HL-60 (cell line): Measurements from ENCODE around the gene VAT1.

Experiments used
- CTCF ChIP-seq: IDR thresholded peaks from one replicate; pipeline ENCODE4 v1.5.1; 2011; ENCODE audit warnings: low read length, control low read depth, inconsistent platforms; ENCODE audit not compliant: insufficient read depth
- GABPA ChIP-seq: IDR thresholded peaks from 2 replicates; pipeline ENCODE4 v1.6.1; 2012; ENCODE audit warnings: low read depth
- POLR2AphosphoS5 ChIP-seq: IDR thresholded peaks from 2 replicates; pipeline ENCODE4 v1.6.1; 2012; ENCODE audit warnings: low read depth

GRCh38 chr17:43013296-43013695 is 8.9 kb downstream of the VAT1 start:
- TF ChIP-seq CTCF (no peak), GABPA (no peak), POLR2AphosphoS5 (peak; percentile 45; the same call in 1 of the 2 replicates)
